Neural crest cell (in vitro differentiated cells): ENCODE data around the gene SMG6. TPM values are rescaled to one million over a fixed set of nuclear protein-coding genes. Genes with fewer than 3 reads are reported as not detected.

Source experiments
- DNase-seq: peaks from one replicate; pipeline ENCODE4 v3.0.0; 2021; ENCODE audit warnings: low read depth, mixed read lengths, low spot score
- H3K27ac Mint-ChIP-seq: one replicate; pipeline ENCODE4 v1.8.0; 2021; ENCODE audit warnings: mild to moderate bottlenecking, mixed read lengths; ENCODE audit not compliant: unreplicated experiment
- H3K27me3 Mint-ChIP-seq: 2 replicates; pipeline ENCODE4 v1.8.0; 2021; ENCODE audit warnings: low read depth, mild to moderate bottlenecking, mixed read lengths
- H3K36me3 Mint-ChIP-seq: 2 replicates; pipeline ENCODE4 v1.8.0; 2021; ENCODE audit warnings: low read depth, mild to moderate bottlenecking, mixed read lengths
- H3K4me1 Mint-ChIP-seq: 2 replicates; pipeline ENCODE4 v1.8.0; 2021; ENCODE audit warnings: mixed read lengths
- H3K4me3 Mint-ChIP-seq: one replicate; pipeline ENCODE4 v1.8.0; 2021; ENCODE audit warnings: mild to moderate bottlenecking, mixed read lengths
- H3K9me3 Mint-ChIP-seq: 2 replicates; pipeline ENCODE4 v1.8.0; 2021; ENCODE audit warnings: mixed read lengths
- CTCF ChIP-seq: fragments of 200-600 bp; sonication (generic); conservative IDR thresholded peaks from 2 replicates; pipeline ENCODE4 v1.5.0; 2021; ENCODE audit warnings: antibody characterized with exemption, mild to moderate bottlenecking
- total RNA-seq: library from RNA; stranded (reverse); gene quantifications from 2 replicates; pipeline ENCODE4 v1.2.1, GENCODE V29; 2021

Gene SMG6
- total RNA-seq, 1 donor from 2014 or later, result 57.2 TPM

GRCh38 chr17:2250140-2251095 lies 53.2 kb downstream of the SMG6 start:
- Mint-ChIP-seq H3K4me1 (no peaks in the 10 kb centered on the region), H3K9me3 (peaks cover 4% of the 10 kb centered on the region), H3K4me3 (no peak overlapping the region), H3K36me3 (peaks cover 27% of the 10 kb centered on the region), H3K27ac (no peak overlapping the region), H3K27me3 (no peaks in the 10 kb centered on the region)
- TF ChIP-seq CTCF, result no peak
- no peak for DNase-seq

- H3K36me3 Mint-ChIP-seq, result peaks cover 17% of the 10 kb centered on the region
- H3K9me3 Mint-ChIP-seq, result no peaks in the 10 kb centered on the region
- no peak for TF ChIP-seq CTCF
- no peaks in the 10 kb centered on the region for H3K4me1 Mint-ChIP-seq
- no peak overlapping the region for H3K4me3 Mint-ChIP-seq
- no peak overlapping the region for H3K27ac Mint-ChIP-seq
- DNase-seq, result no peak
- H3K27me3 Mint-ChIP-seq, result no peaks in the 10 kb centered on the region
These were observed 56.6 kb downstream of the SMG6 start for GRCh38 chr17:2247005-2247404.

- Mint-ChIP-seq H3K4me1 (no peaks in the 10 kb centered on the region), H3K36me3 (peaks cover 16% of the 10 kb centered on the region), H3K27me3 (no peaks in the 10 kb centered on the region), H3K4me3 (no peak overlapping the region), H3K27ac (no peak overlapping the region), H3K9me3 (no peaks in the 10 kb centered on the region)
- peak; percentile 90 for TF ChIP-seq CTCF
- DNase-seq, result peak; percentile 72
These were observed 58.8 kb downstream of the SMG6 start for GRCh38 chr17:2244545-2245525.

- Mint-ChIP-seq H3K4me3 (no peak overlapping the region), H3K4me1 (peaks cover 2% of the 10 kb centered on the region), H3K9me3 (no peaks in the 10 kb centered on the region), H3K36me3 (peaks cover 9% of the 10 kb centered on the region), H3K27ac (peak overlapping the region; percentile 30), H3K27me3 (no peaks in the 10 kb centered on the region)
- no peak for TF ChIP-seq CTCF
- no peak for DNase-seq
These were observed 59.6 kb downstream of the SMG6 start for GRCh38 chr17:2243953-2244352.

GRCh38 chr17:2241823-2242222 lies 61.8 kb downstream of the SMG6 start:
- TF ChIP-seq CTCF, result no peak
- Mint-ChIP-seq H3K27ac (no peak overlapping the region), H3K27me3 (no peaks in the 10 kb centered on the region), H3K4me3 (no peak overlapping the region), H3K4me1 (peaks cover 13% of the 10 kb centered on the region), H3K36me3 (peaks cover 9% of the 10 kb centered on the region), H3K9me3 (no peaks in the 10 kb centered on the region)
- no peak for DNase-seq
